ENCODE measurements around the gene MRPL46. TPM values are rescaled to one million over a fixed set of nuclear protein-coding genes. Genes with fewer than 3 reads are reported as not detected.
"Not testable (repeated sequence)": the region's sequence is repeated elsewhere in the genome, so short reads cannot be mapped to it uniquely, and the experiment has no call there.

MRPL46 gene
- total RNA-seq, 1 donor from 2014 or later: 22.2 TPM

DNA sequence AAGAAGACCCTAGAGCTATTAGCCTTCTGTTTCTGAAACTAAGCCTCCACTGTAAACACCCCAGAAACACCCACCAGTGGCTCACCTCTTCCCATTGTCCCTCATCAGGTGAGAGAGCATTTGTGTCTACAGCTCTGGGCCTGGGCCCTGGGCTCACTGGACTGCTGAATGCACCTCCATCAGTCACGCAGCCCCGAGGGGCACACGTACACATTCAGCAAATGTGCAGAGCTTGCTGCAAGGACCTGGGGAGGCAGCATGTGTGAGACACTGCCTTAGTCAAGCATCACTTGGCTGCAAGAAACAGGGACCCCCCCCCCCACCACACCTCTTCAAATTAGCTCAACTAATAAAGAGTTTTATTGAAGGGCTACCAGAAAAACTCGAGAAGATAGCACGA is 29.0 kb downstream of the MRPL46 start:
- no peaks in the 10 kb centered on the region for H3K27me3 ChIP-seq (ENCODE audit: control insufficient read depth, insufficient read depth, low read length)

GRCh38 chr15:88434106-88434505 is 33.1 kb downstream of the MRPL46 start:
- not testable (repeated sequence) for DNase-seq (ENCODE audit: low read depth); H3K4me3 ChIP-seq (ENCODE audit: low read depth, low read length); H3K36me3 ChIP-seq (ENCODE audit: control insufficient read depth, insufficient read depth, low read length); H3K27me3 ChIP-seq (ENCODE audit: control insufficient read depth, insufficient read depth, low read length)

More for the DNA sequence above, 29.0 kb downstream of the MRPL46 start:
- Histone ChIP-seq H3K4me3 (ENCODE audit: low read depth, low read length) (no peak overlapping the region), H3K36me3 (ENCODE audit: control insufficient read depth, insufficient read depth, low read length) (no peaks in the 10 kb centered on the region)
- TF ChIP-seq, protein P1, sequence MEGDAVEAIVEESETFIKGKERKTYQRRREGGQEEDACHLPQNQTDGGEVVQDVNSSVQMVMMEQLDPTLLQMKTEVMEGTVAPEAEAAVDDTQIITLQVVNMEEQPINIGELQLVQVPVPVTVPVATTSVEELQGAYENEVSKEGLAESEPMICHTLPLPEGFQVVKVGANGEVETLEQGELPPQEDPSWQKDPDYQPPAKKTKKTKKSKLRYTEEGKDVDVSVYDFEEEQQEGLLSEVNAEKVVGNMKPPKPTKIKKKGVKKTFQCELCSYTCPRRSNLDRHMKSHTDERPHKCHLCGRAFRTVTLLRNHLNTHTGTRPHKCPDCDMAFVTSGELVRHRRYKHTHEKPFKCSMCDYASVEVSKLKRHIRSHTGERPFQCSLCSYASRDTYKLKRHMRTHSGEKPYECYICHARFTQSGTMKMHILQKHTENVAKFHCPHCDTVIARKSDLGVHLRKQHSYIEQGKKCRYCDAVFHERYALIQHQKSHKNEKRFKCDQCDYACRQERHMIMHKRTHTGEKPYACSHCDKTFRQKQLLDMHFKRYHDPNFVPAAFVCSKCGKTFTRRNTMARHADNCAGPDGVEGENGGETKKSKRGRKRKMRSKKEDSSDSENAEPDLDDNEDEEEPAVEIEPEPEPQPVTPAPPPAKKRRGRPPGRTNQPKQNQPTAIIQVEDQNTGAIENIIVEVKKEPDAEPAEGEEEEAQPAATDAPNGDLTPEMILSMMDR (IDR thresholded peaks at IDR 0.05; ENCODE audit: insufficient read depth, low read length, poor library complexity, severe bottlenecking): no peak
- DNase-seq (ENCODE audit: low read depth): no peak

GRCh38 chr15:88433046-88433685 is 34.0 kb downstream of the MRPL46 start:
- DNase-seq (ENCODE audit: low read depth): no peak
- Histone ChIP-seq H3K27me3 (ENCODE audit: control insufficient read depth, insufficient read depth, low read length) (no peaks in the 10 kb centered on the region), H3K4me3 (ENCODE audit: low read depth, low read length) (no peak overlapping the region), H3K36me3 (ENCODE audit: control insufficient read depth, insufficient read depth, low read length) (no peaks in the 10 kb centered on the region)
- TF ChIP-seq, protein P1 (IDR thresholded peaks at IDR 0.05; ENCODE audit: insufficient read depth, low read length, poor library complexity, severe bottlenecking): no peak

DNA sequence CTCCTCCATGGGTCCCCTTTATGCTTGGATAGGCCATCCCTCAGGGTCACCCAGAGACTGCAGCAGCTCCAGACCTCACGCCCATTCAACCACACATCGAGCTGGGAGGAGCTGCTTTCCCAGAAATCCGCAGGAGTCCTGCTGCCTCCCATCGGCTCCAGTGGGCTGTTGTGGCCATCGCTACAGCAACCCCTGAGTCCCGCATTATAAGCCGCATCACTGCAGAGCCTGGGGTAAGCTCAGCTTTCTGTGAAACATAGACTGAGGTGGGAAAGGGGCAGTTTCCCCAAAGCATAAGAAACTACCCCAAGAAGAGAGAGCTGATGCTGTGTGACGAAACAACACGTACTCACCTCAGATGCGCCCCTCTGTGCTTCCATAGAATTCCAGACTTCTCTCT is 35.7 kb downstream of the MRPL46 start:
- H3K27me3 ChIP-seq (ENCODE audit: control insufficient read depth, insufficient read depth, low read length): no peaks in the 10 kb centered on the region
- TF ChIP-seq, protein P1 (IDR thresholded peaks at IDR 0.05; ENCODE audit: insufficient read depth, low read length, poor library complexity, severe bottlenecking): no peak
- H3K36me3 ChIP-seq (ENCODE audit: control insufficient read depth, insufficient read depth, low read length): no peaks in the 10 kb centered on the region
- H3K4me3 ChIP-seq (ENCODE audit: low read depth, low read length): no peak overlapping the region
- DNase-seq (ENCODE audit: low read depth): no peak

GRCh38 chr15:88430051-88430450 is 37.1 kb downstream of the MRPL46 start:
- H3K27me3 ChIP-seq (ENCODE audit: control insufficient read depth, insufficient read depth, low read length): no peaks in the 10 kb centered on the region
- no peaks in the 10 kb centered on the region for H3K36me3 ChIP-seq (ENCODE audit: control insufficient read depth, insufficient read depth, low read length)
- no peak for DNase-seq (ENCODE audit: low read depth)
- TF ChIP-seq, protein P1 (IDR thresholded peaks at IDR 0.05; ENCODE audit: insufficient read depth, low read length, poor library complexity, severe bottlenecking): no peak
- H3K4me3 ChIP-seq (ENCODE audit: low read depth, low read length): no peak overlapping the region

DNA sequence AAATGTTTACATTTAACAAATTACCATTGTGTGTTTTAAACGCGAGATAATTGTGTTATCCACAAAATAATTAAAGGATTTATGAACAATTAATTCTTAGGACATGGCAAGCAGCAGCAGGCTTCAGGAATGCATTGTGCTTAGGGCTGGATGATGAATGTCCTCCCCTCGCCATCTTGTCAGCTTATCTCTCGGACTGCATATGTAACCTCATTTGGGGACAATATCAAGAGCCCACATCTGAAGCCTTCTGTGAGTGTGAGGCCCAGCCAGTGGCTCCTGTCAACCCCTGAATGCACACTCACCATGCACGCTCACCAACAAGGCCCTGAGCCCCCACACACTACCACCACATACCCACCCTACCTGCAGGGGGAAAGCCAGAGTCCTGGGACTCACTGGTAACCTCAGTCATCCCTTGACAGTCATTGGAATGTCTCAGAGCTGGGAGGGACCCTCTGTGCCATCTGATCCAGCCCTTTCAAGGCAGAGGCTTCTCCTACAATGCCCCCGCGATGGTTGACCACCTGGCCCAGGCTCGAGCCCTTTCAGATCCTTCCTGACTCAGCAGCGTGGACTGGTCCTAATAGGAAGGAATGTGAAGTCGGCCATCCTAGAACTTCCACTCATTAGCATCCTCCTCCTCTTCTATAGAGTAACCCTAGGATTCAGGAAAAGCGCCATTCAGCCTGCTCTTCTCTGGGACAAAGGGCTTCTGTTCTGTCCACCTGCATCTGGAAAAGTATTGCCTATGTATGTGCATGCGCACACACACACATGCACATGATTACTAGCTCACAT is 38.2 kb downstream of the MRPL46 start:
- TF ChIP-seq, protein P1 (IDR thresholded peaks at IDR 0.05; ENCODE audit: insufficient read depth, low read length, poor library complexity, severe bottlenecking): no peak
- Histone ChIP-seq H3K27me3 (ENCODE audit: control insufficient read depth, insufficient read depth, low read length) (no peaks in the 10 kb centered on the region), H3K4me3 (ENCODE audit: low read depth, low read length) (no peak overlapping the region), H3K36me3 (ENCODE audit: control insufficient read depth, insufficient read depth, low read length) (no peaks in the 10 kb centered on the region)
- DNase-seq (ENCODE audit: low read depth): no peak
